Measurements from ENCODE around the gene ZNF366. TPM values are rescaled to one million over a fixed set of nuclear protein-coding genes. Genes with fewer than 3 reads are reported as not detected.

ZNF366 gene
- total and polyA plus RNA-seq, 2 donors = 0.59 to 3.8 TPM

DNA sequence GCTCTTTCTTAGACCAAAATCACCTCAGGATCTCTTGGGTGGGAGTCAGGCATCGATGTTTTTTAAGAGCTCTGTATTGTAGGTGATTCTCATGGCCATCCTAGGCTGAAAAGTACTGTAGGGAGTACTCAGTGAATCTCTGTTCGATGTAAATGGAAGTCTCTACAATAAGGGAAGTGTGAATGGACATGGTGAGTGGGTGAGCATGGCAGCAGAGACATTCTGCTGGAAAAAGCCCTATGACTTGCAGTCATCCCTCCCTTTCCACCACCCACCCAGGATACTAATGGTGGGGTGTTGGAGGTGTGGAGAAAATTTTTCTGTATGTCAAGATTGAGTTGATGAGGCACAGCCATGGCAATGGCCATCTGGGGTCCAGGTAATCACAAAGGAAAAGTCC, 30.9 kb downstream of the ZNF366 start:
- Histone ChIP-seq H3K27me3 (ENCODE audit: control insufficient read depth in 2 of 2, insufficient read depth in 1 of 2, low read length in 1 of 2) (no peaks in the 10 kb centered on the region), H3K36me3 (ENCODE audit: control insufficient read depth in 2 of 2, insufficient read depth in 2 of 2, low read length in 1 of 2) (no peaks in the 10 kb centered on the region), H3K9me3 (ENCODE audit: control insufficient read depth in 2 of 2, insufficient read depth in 1 of 2, low read length in 1 of 2) (no peaks in the 10 kb centered on the region), H3K4me3 (ENCODE audit: low read length in 2 of 2) (no peak overlapping the region), H3K27ac (ENCODE audit: low read depth in 1 of 2, low read length in 1 of 2) (no peak overlapping the region), H3K4me1 (ENCODE audit: control insufficient read depth in 2 of 2, insufficient read depth in 2 of 2, low read length in 2 of 2) (no peaks in the 10 kb centered on the region)
- 87% methylated on average over 2 of the region's 2 CpGs for WGBS
- DNase-seq (ENCODE audit: low read depth in 6 of 9, low spot score in 9 of 9) = no peak

GRCh38 chr5:72474516-72474915, 32.7 kb downstream of the ZNF366 start:
- no peaks in the 10 kb centered on the region for H3K36me3 ChIP-seq (ENCODE audit: control insufficient read depth in 2 of 2, insufficient read depth in 2 of 2, low read length in 1 of 2)
- H3K9me3 ChIP-seq (ENCODE audit: control insufficient read depth in 2 of 2, insufficient read depth in 1 of 2, low read length in 1 of 2) = no peaks in the 10 kb centered on the region

DNA sequence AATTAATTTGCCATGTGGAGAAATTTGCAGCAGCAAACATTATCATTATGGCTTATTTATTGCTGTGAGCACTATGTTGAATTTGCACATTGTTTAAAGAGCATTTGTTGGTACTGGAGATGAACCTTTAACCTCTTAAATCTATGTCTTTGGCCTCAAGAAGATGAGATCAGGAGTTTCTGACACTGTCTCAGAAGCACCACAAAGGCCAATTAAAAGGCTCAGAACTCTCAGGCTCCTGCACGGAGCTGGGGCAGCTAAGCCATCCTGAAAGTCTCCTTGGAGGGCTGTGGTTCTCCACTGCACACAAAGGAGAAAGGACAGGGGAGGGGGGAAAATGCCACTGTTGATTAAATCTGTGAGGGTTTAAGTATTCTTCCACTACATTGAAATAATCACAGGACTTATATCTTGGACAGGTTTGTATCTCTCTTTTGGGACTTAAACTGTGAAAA, 33.1 kb downstream of the ZNF366 start:
- 96% methylated on average over 1 of the region's 1 CpG for WGBS
- no peaks in the 10 kb centered on the region for H3K36me3 ChIP-seq (ENCODE audit: control insufficient read depth in 2 of 2, insufficient read depth in 2 of 2, low read length in 1 of 2)
- H3K4me3 ChIP-seq (ENCODE audit: low read length in 2 of 2) = no peak overlapping the region
- H3K27me3 ChIP-seq (ENCODE audit: control insufficient read depth in 2 of 2, insufficient read depth in 1 of 2, low read length in 1 of 2) = no peaks in the 10 kb centered on the region
- no peaks in the 10 kb centered on the region for H3K4me1 ChIP-seq (ENCODE audit: control insufficient read depth in 2 of 2, insufficient read depth in 2 of 2, low read length in 2 of 2)
- H3K9me3 ChIP-seq (ENCODE audit: control insufficient read depth in 2 of 2, insufficient read depth in 1 of 2, low read length in 1 of 2) = no peaks in the 10 kb centered on the region
- no peak overlapping the region for H3K27ac ChIP-seq (ENCODE audit: low read depth in 1 of 2, low read length in 1 of 2)
- no peak for DNase-seq (ENCODE audit: low read depth in 6 of 9, low spot score in 9 of 9)

More at GRCh38 chr5:72474516-72474915, 32.7 kb downstream of the ZNF366 start:
- Histone ChIP-seq H3K4me1 (ENCODE audit: control insufficient read depth in 2 of 2, insufficient read depth in 2 of 2, low read length in 2 of 2) (no peaks in the 10 kb centered on the region), H3K27ac (ENCODE audit: low read depth in 1 of 2, low read length in 1 of 2) (no peak overlapping the region), H3K27me3 (ENCODE audit: control insufficient read depth in 2 of 2, insufficient read depth in 1 of 2, low read length in 1 of 2) (no peaks in the 10 kb centered on the region), H3K4me3 (ENCODE audit: low read length in 2 of 2) (no peak overlapping the region)
- DNase-seq (ENCODE audit: low read depth in 6 of 9, low spot score in 9 of 9) = no peak

GRCh38 chr5:72472666-72473422, 34.4 kb downstream of the ZNF366 start:
- Histone ChIP-seq H3K36me3 (ENCODE audit: control insufficient read depth in 2 of 2, insufficient read depth in 2 of 2, low read length in 1 of 2) (no peaks in the 10 kb centered on the region), H3K27ac (ENCODE audit: low read depth in 1 of 2, low read length in 1 of 2) (no peak overlapping the region), H3K4me1 (ENCODE audit: control insufficient read depth in 2 of 2, insufficient read depth in 2 of 2, low read length in 2 of 2) (no peaks in the 10 kb centered on the region), H3K9me3 (ENCODE audit: control insufficient read depth in 2 of 2, insufficient read depth in 1 of 2, low read length in 1 of 2) (no peaks in the 10 kb centered on the region), H3K27me3 (ENCODE audit: control insufficient read depth in 2 of 2, insufficient read depth in 1 of 2, low read length in 1 of 2) (no peaks in the 10 kb centered on the region), H3K4me3 (ENCODE audit: low read length in 2 of 2) (no peak overlapping the region)
- DNase-seq (ENCODE audit: low read depth in 6 of 9, low spot score in 9 of 9) = no peak
- whole genome bisulfite sequencing = 76% methylated on average over 6 of the region's 6 CpGs

DNA sequence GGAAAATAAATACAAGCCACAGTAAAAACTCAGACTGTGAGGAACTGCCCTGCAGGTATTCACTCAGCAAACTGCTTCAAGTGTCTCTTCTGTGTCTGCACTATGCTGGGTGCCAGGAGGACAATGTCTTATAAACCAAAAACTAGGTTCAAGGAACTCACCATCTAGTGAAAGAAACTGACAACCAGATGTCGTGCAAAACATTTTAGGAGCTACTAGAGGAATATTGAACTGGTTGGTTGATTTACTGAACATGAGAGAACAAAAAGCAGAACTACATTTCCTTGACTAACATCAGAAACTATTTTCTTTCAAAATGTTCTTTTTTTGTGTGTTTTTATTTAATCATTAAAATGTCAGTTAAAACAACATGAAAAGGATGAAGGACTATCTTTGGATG, 35.2 kb downstream of the ZNF366 start:
- 48% methylated on average over 1 of the region's 1 CpG for WGBS
- Histone ChIP-seq H3K4me3 (ENCODE audit: low read length in 2 of 2) (no peak overlapping the region), H3K4me1 (ENCODE audit: control insufficient read depth in 2 of 2, insufficient read depth in 2 of 2, low read length in 2 of 2) (no peaks in the 10 kb centered on the region), H3K9me3 (ENCODE audit: control insufficient read depth in 2 of 2, insufficient read depth in 1 of 2, low read length in 1 of 2) (no peaks in the 10 kb centered on the region), H3K27me3 (ENCODE audit: control insufficient read depth in 2 of 2, insufficient read depth in 1 of 2, low read length in 1 of 2) (no peaks in the 10 kb centered on the region), H3K27ac (ENCODE audit: low read depth in 1 of 2, low read length in 1 of 2) (no peak overlapping the region), H3K36me3 (ENCODE audit: control insufficient read depth in 2 of 2, insufficient read depth in 2 of 2, low read length in 1 of 2) (no peaks in the 10 kb centered on the region)
- no peak for DNase-seq (ENCODE audit: low read depth in 6 of 9, low spot score in 9 of 9)

- no peak for DNase-seq (ENCODE audit: low read depth in 6 of 9, low spot score in 9 of 9)
- Histone ChIP-seq H3K4me3 (ENCODE audit: low read length in 2 of 2) (no peak overlapping the region), H3K4me1 (ENCODE audit: control insufficient read depth in 2 of 2, insufficient read depth in 2 of 2, low read length in 2 of 2) (no peaks in the 10 kb centered on the region), H3K36me3 (ENCODE audit: control insufficient read depth in 2 of 2, insufficient read depth in 2 of 2, low read length in 1 of 2) (no peaks in the 10 kb centered on the region), H3K27ac (ENCODE audit: low read depth in 1 of 2, low read length in 1 of 2) (no peak overlapping the region), H3K27me3 (ENCODE audit: control insufficient read depth in 2 of 2, insufficient read depth in 1 of 2, low read length in 1 of 2) (no peaks in the 10 kb centered on the region), H3K9me3 (ENCODE audit: control insufficient read depth in 2 of 2, insufficient read depth in 1 of 2, low read length in 1 of 2) (no peaks in the 10 kb centered on the region)
- 95% methylated on average over 2 of the region's 2 CpGs for WGBS
Measured at GRCh38 chr5:72470826-72471225, 36.4 kb downstream of the ZNF366 start.

- H3K4me1 ChIP-seq (ENCODE audit: control insufficient read depth in 2 of 2, insufficient read depth in 2 of 2, low read length in 2 of 2) = no peaks in the 10 kb centered on the region
- no peak overlapping the region for H3K27ac ChIP-seq (ENCODE audit: low read depth in 1 of 2, low read length in 1 of 2)
- no peaks in the 10 kb centered on the region for H3K36me3 ChIP-seq (ENCODE audit: control insufficient read depth in 2 of 2, insufficient read depth in 2 of 2, low read length in 1 of 2)
- H3K9me3 ChIP-seq (ENCODE audit: control insufficient read depth in 2 of 2, insufficient read depth in 1 of 2, low read length in 1 of 2) = no peaks in the 10 kb centered on the region
- DNase-seq (ENCODE audit: low read depth in 6 of 9, low spot score in 9 of 9) = no peak
- no peaks in the 10 kb centered on the region for H3K27me3 ChIP-seq (ENCODE audit: control insufficient read depth in 2 of 2, insufficient read depth in 1 of 2, low read length in 1 of 2)
- H3K4me3 ChIP-seq (ENCODE audit: low read length in 2 of 2) = no peak overlapping the region
- 9% methylated on average over 1 of the region's 1 CpG for WGBS
Measured at GRCh38 chr5:72468606-72469005, 38.6 kb downstream of the ZNF366 start.

GRCh38 chr5:72468024-72468423, 39.2 kb downstream of the ZNF366 start:
- no peaks in the 10 kb centered on the region for H3K27me3 ChIP-seq (ENCODE audit: control insufficient read depth in 2 of 2, insufficient read depth in 1 of 2, low read length in 1 of 2)
- H3K36me3 ChIP-seq (ENCODE audit: control insufficient read depth in 2 of 2, insufficient read depth in 2 of 2, low read length in 1 of 2) = no peaks in the 10 kb centered on the region
- 95% methylated on average over 5 of the region's 5 CpGs for WGBS
- H3K9me3 ChIP-seq (ENCODE audit: control insufficient read depth in 2 of 2, insufficient read depth in 1 of 2, low read length in 1 of 2) = no peaks in the 10 kb centered on the region
- DNase-seq (ENCODE audit: low read depth in 6 of 9, low spot score in 9 of 9) = no peak
- H3K27ac ChIP-seq (ENCODE audit: low read depth in 1 of 2, low read length in 1 of 2) = no peak overlapping the region
- H3K4me3 ChIP-seq (ENCODE audit: low read length in 2 of 2) = no peak overlapping the region
- H3K4me1 ChIP-seq (ENCODE audit: control insufficient read depth in 2 of 2, insufficient read depth in 2 of 2, low read length in 2 of 2) = no peaks in the 10 kb centered on the region

DNA sequence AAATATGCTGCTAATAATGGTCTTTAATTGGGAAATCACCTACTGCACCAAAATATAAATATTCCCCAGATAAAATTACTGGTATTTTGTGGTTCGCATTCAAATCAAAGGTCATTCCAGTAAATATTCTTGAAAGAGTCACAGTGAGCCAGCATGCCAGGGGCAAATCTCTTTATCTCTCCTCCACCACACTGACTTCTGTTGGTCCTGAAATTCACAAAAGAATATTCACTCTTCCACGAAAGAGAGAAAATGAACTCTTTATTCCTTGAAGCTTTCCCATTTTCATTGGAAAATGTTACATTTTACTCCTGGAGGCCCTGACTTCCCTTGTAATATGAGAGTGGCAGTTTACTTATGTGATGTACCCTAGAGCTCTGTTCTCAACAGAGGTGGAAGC, 39.7 kb downstream of the ZNF366 start:
- Histone ChIP-seq H3K27me3 (ENCODE audit: control insufficient read depth in 2 of 2, insufficient read depth in 1 of 2, low read length in 1 of 2) (no peaks in the 10 kb centered on the region), H3K9me3 (ENCODE audit: control insufficient read depth in 2 of 2, insufficient read depth in 1 of 2, low read length in 1 of 2) (no peaks in the 10 kb centered on the region), H3K27ac (ENCODE audit: low read depth in 1 of 2, low read length in 1 of 2) (no peak overlapping the region), H3K36me3 (ENCODE audit: control insufficient read depth in 2 of 2, insufficient read depth in 2 of 2, low read length in 1 of 2) (no peaks in the 10 kb centered on the region), H3K4me3 (ENCODE audit: low read length in 2 of 2) (no peak overlapping the region), H3K4me1 (ENCODE audit: control insufficient read depth in 2 of 2, insufficient read depth in 2 of 2, low read length in 2 of 2) (no peaks in the 10 kb centered on the region)
- DNase-seq (ENCODE audit: low read depth in 6 of 9, low spot score in 9 of 9) = no peak
- 91% methylated on average over 2 of the region's 2 CpGs for WGBS

Data from thymus (tissue), 11 donors.